ENCODE data around the gene MRPL19.

MRPL19 gene

DNA sequence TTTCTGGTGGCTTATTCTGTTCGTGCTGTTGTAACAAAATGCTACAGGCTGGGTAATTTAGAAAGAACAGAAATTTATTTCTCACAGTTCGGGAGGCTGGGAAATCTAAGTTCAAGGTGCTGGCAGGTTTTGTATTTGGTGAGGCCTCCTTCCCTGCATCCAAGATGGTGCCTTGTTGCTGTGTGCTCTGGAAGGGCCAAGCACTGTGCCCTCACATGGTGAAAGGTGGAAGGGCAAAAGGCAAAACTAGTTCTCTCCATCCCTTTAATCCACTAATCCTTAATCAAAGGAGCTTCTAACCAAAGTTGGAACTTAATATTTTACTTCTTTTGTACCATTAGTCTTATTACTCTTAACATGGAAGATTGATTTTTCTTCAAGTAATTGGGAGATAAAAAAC lies 7.4 kb downstream of the MRPL19 start:
- Histone ChIP-seq H3K27ac (ENCODE audit: low read length) (no peak overlapping the region), H3K9ac (ENCODE audit: low read depth, low read length) (no peak overlapping the region), H3K4me1 (ENCODE audit: insufficient read depth, low read length) (peaks cover 7% of the 10 kb centered on the region; the same call in 1 of the 2 replicates), H2AFZ (ENCODE audit: low read depth, low read length) (no peak overlapping the region), H4K20me1 (ENCODE audit: insufficient read depth, low read length) (0 out of 2 replicates have a peak, but pooled peaks cover 5% of the 10 kb centered on the region), H3K4me3 (ENCODE audit: low read depth in 1 of 2, low read length in 2 of 2) (no peak overlapping the region), H3K27me3 (ENCODE audit: insufficient read depth, low read length, poor library complexity) (no peaks in the 10 kb centered on the region), H3K9me3 (ENCODE audit: insufficient read depth, low read length, severe bottlenecking) (no peaks in the 10 kb centered on the region), H3K36me3 (ENCODE audit: insufficient read depth, low read length) (peaks cover 93% of the 10 kb centered on the region), H3K4me2 (ENCODE audit: insufficient read depth, low read length) (no peak overlapping the region), H3K79me2 (ENCODE audit: insufficient read depth, low read length) (peaks cover 16% of the 10 kb centered on the region)
- TF ChIP-seq EZH2 (IDR thresholded peaks at IDR 0.05; ENCODE audit: borderline replicate concordance, low read depth, low read length, severe bottlenecking) (no peak), CTCF (IDR thresholded peaks at IDR 0.05; ENCODE audit: borderline replicate concordance, extremely low read depth, low read length, poor library complexity, severe bottlenecking) (no peak)
- DNase-seq: no peak
- no peak for ATAC-seq (ENCODE audit: insufficient read depth, low read depth)

- Histone ChIP-seq H4K20me1 (ENCODE audit: insufficient read depth, low read length) (0 out of 2 replicates have a peak, but pooled peaks cover under 1% of the 10 kb centered on the region), H3K4me2 (ENCODE audit: insufficient read depth, low read length) (no peak overlapping the region), H2AFZ (ENCODE audit: low read depth, low read length) (no peak overlapping the region), H3K9ac (ENCODE audit: low read depth, low read length) (no peak overlapping the region), H3K27me3 (ENCODE audit: insufficient read depth, low read length, poor library complexity) (no peaks in the 10 kb centered on the region), H3K9me3 (ENCODE audit: insufficient read depth, low read length, severe bottlenecking) (no peaks in the 10 kb centered on the region), H3K79me2 (ENCODE audit: insufficient read depth, low read length) (peaks cover 5% of the 10 kb centered on the region), H3K36me3 (ENCODE audit: insufficient read depth, low read length) (peaks cover 93% of the 10 kb centered on the region), H3K27ac (ENCODE audit: low read length) (no peak overlapping the region), H3K4me1 (ENCODE audit: insufficient read depth, low read length) (no peaks in the 10 kb centered on the region; the same call in 1 of the 2 replicates), H3K4me3 (ENCODE audit: low read depth in 1 of 2, low read length in 2 of 2) (no peak overlapping the region)
- ATAC-seq (ENCODE audit: insufficient read depth, low read depth): no peak; the same call in 2 of the 3 replicates
- no peak for TF ChIP-seq EZH2 (IDR thresholded peaks at IDR 0.05; ENCODE audit: borderline replicate concordance, low read depth, low read length, severe bottlenecking)
- DNase-seq: no peak
These were observed 9.3 kb downstream of the MRPL19 start for GRCh38 chr2:75655861-75656260.

DNA sequence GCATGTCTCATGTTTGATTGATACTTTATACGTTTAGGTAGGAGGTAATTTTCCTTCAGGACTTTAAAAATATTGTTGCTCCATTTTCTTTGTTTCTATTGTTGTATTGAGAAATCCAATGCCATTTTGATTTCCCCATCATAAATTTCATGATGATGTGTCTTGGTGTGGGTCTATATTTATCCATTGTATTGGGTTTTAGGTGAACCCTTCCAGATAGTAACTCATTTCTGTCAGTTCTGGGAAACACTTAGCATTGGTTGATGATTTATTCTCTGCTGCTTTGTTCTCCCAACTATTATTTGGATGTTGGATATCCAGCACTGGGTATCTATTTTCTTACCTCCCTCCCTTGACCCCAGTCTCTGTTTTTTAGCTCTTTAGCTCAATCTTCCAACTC lies 10.0 kb downstream of the MRPL19 start:
- H3K79me2 ChIP-seq (ENCODE audit: insufficient read depth, low read length): peaks cover 8% of the 10 kb centered on the region
- TF ChIP-seq EZH2 (IDR thresholded peaks at IDR 0.05; ENCODE audit: borderline replicate concordance, low read depth, low read length, severe bottlenecking) (no peak), CTCF (IDR thresholded peaks at IDR 0.05; ENCODE audit: borderline replicate concordance, extremely low read depth, low read length, poor library complexity, severe bottlenecking) (no peak)
- no peaks in the 10 kb centered on the region for H3K27me3 ChIP-seq (ENCODE audit: insufficient read depth, low read length, poor library complexity)
- H3K9me3 ChIP-seq (ENCODE audit: insufficient read depth, low read length, severe bottlenecking): no peaks in the 10 kb centered on the region
- DNase-seq: no peak
- no peak for ATAC-seq (ENCODE audit: insufficient read depth, low read depth)
- no peak overlapping the region for H3K4me2 ChIP-seq (ENCODE audit: insufficient read depth, low read length)
- no peak overlapping the region for H3K4me3 ChIP-seq (ENCODE audit: low read depth in 1 of 2, low read length in 2 of 2)
- no peak overlapping the region for H3K27ac ChIP-seq (ENCODE audit: low read length)
- H3K36me3 ChIP-seq (ENCODE audit: insufficient read depth, low read length): peaks cover 93% of the 10 kb centered on the region
- H4K20me1 ChIP-seq (ENCODE audit: insufficient read depth, low read length): no peaks in the 10 kb centered on the region
- no peak overlapping the region for H2AFZ ChIP-seq (ENCODE audit: low read depth, low read length)
- H3K4me1 ChIP-seq (ENCODE audit: insufficient read depth, low read length): no peaks in the 10 kb centered on the region
- no peak overlapping the region for H3K9ac ChIP-seq (ENCODE audit: low read depth, low read length)

DNA sequence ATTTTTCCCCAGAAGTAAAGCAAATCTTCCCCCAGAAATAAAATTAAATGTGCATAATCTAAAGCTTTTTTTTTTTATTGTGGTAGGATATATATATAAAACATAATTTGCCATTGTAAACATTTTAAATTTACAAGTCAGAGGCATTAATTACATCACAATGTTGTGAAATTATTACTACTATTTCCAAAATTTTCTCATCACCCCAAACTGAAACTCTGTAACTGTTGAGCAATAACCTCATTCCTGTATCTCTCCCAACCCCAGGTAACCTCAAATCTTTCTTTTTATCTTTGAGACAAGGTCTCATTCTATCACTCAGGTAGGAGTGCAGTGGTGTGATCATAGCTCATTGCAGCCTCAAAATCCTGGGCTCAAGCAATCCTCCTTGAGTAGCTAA lies 11.2 kb downstream of the MRPL19 start:
- H3K27ac ChIP-seq (ENCODE audit: low read length): no peak overlapping the region
- H3K79me2 ChIP-seq (ENCODE audit: insufficient read depth, low read length): peaks cover 8% of the 10 kb centered on the region
- H3K4me1 ChIP-seq (ENCODE audit: insufficient read depth, low read length): no peaks in the 10 kb centered on the region
- TF ChIP-seq EZH2 (IDR thresholded peaks at IDR 0.05; ENCODE audit: borderline replicate concordance, low read depth, low read length, severe bottlenecking): no peak
- no peak for TF ChIP-seq CTCF (IDR thresholded peaks at IDR 0.05; ENCODE audit: borderline replicate concordance, extremely low read depth, low read length, poor library complexity, severe bottlenecking)
- no peak overlapping the region for H3K4me3 ChIP-seq (ENCODE audit: low read depth in 1 of 2, low read length in 2 of 2)
- ATAC-seq (ENCODE audit: insufficient read depth, low read depth): no peak
- H3K27me3 ChIP-seq (ENCODE audit: insufficient read depth, low read length, poor library complexity): no peaks in the 10 kb centered on the region
- no peaks in the 10 kb centered on the region for H3K9me3 ChIP-seq (ENCODE audit: insufficient read depth, low read length, severe bottlenecking)
- no peak overlapping the region for H3K4me2 ChIP-seq (ENCODE audit: insufficient read depth, low read length)
- no peak for DNase-seq
- no peak overlapping the region for H2AFZ ChIP-seq (ENCODE audit: low read depth, low read length)
- peaks cover 94% of the 10 kb centered on the region for H3K36me3 ChIP-seq (ENCODE audit: insufficient read depth, low read length)
- no peaks in the 10 kb centered on the region for H4K20me1 ChIP-seq (ENCODE audit: insufficient read depth, low read length)
- H3K9ac ChIP-seq (ENCODE audit: low read depth, low read length): no peak overlapping the region
